ENCODE results near the gene SLC25A10. TPM values are rescaled to one million over a fixed set of nuclear protein-coding genes. Genes with fewer than 3 reads are reported as not detected.

SLC25A10 gene
- total RNA-seq, 1 experiment from 2014 or later: 46.8 TPM

GRCh38 chr17:81681672-81682071, 30.4 kb upstream of the SLC25A10 start:
- no TSS peak for BruUV-seq (replicated peaks)
- POLR2A ChIA-PET (ENCODE audit: low non-redundant PET): no interaction called here
- Histone ChIP-seq H3K4me3 (ENCODE audit: low read depth, low read length, poor library complexity, severe bottlenecking) (peak overlapping the region; percentile 93), H3K27me3 (replicated peaks; ENCODE audit: insufficient read depth, low read depth, low read length, poor library complexity) (no peaks in the 10 kb centered on the region), H3K9me3 (ENCODE audit: low read depth, low read length, poor library complexity, severe bottlenecking) (no peaks in the 10 kb centered on the region), H3K4me1 (ENCODE audit: insufficient read depth, low read length, poor library complexity, severe bottlenecking) (peaks cover 25% of the 10 kb centered on the region), H3K36me3 (ENCODE audit: insufficient read depth, low read length, poor library complexity, severe bottlenecking) (peaks cover 11% of the 10 kb centered on the region), H3K27ac (ENCODE audit: low read depth, low read length, poor library complexity, severe bottlenecking) (peak overlapping the region; percentile 90)
- intact Hi-C loops (cut with micrococcal nuclease; ENCODE audit: unreplicated experiment): no loop called here
- peak; percentile 79 for DNase-seq (ENCODE audit: low spot score)
- CTCF ChIA-PET: no interaction called here
- TF ChIP-seq CTCF (conservative IDR thresholded peaks at IDR 0.05; ENCODE audit: low read depth, low read length) (no peak), EZH2 (IDR thresholded peaks at IDR 0.05; ENCODE audit: borderline replicate concordance, low read depth, low read length, poor library complexity, severe bottlenecking) (no peak)

GRCh38 chr17:81682565-81683207, 29.4 kb upstream of the SLC25A10 start:
- no peak for TF ChIP-seq CTCF (conservative IDR thresholded peaks at IDR 0.05; ENCODE audit: low read depth, low read length)
- no peak for TF ChIP-seq EZH2 (IDR thresholded peaks at IDR 0.05; ENCODE audit: borderline replicate concordance, low read depth, low read length, poor library complexity, severe bottlenecking)
- no TSS peak for BruUV-seq (replicated peaks)
- H3K27me3 ChIP-seq (replicated peaks; ENCODE audit: insufficient read depth, low read depth, low read length, poor library complexity): no peaks in the 10 kb centered on the region
- intact Hi-C loops (cut with micrococcal nuclease; ENCODE audit: unreplicated experiment): no loop called here
- H3K9me3 ChIP-seq (ENCODE audit: low read depth, low read length, poor library complexity, severe bottlenecking): no peaks in the 10 kb centered on the region
- H3K27ac ChIP-seq (ENCODE audit: low read depth, low read length, poor library complexity, severe bottlenecking): peak overlapping the region; percentile 90
- H3K4me1 ChIP-seq (ENCODE audit: insufficient read depth, low read length, poor library complexity, severe bottlenecking): peaks cover 25% of the 10 kb centered on the region
- CTCF ChIA-PET: no interaction called here
- peak; percentile 46 for DNase-seq (ENCODE audit: low spot score)
- H3K4me3 ChIP-seq (ENCODE audit: low read depth, low read length, poor library complexity, severe bottlenecking): peak overlapping the region; percentile 93
- H3K36me3 ChIP-seq (ENCODE audit: insufficient read depth, low read length, poor library complexity, severe bottlenecking): peaks cover 21% of the 10 kb centered on the region
- POLR2A ChIA-PET (ENCODE audit: low non-redundant PET): no interaction called here

- ChIA-PET CTCF (interaction anchor here (1.0 kb wide), 1 partner anchor 11 kb away, joined by 3 read pairs; no protein-coding TSS in a partner anchor), POLR2A (ENCODE audit: low non-redundant PET) (no interaction called here)
- H3K4me3 ChIP-seq (ENCODE audit: low read depth, low read length, poor library complexity, severe bottlenecking): peak overlapping the region; percentile 93
- DNase-seq (ENCODE audit: low spot score): no peak
- peaks cover 26% of the 10 kb centered on the region for H3K36me3 ChIP-seq (ENCODE audit: insufficient read depth, low read length, poor library complexity, severe bottlenecking)
- intact Hi-C loops (cut with micrococcal nuclease; ENCODE audit: unreplicated experiment): no loop called here
- peak overlapping the region; percentile 90 for H3K27ac ChIP-seq (ENCODE audit: low read depth, low read length, poor library complexity, severe bottlenecking)
- H3K4me1 ChIP-seq (ENCODE audit: insufficient read depth, low read length, poor library complexity, severe bottlenecking): peaks cover 25% of the 10 kb centered on the region
- no peaks in the 10 kb centered on the region for H3K27me3 ChIP-seq (replicated peaks; ENCODE audit: insufficient read depth, low read depth, low read length, poor library complexity)
- H3K9me3 ChIP-seq (ENCODE audit: low read depth, low read length, poor library complexity, severe bottlenecking): no peaks in the 10 kb centered on the region
- BruUV-seq (replicated peaks): no TSS peak
- TF ChIP-seq CTCF (conservative IDR thresholded peaks at IDR 0.05; ENCODE audit: low read depth, low read length) (no peak), EZH2 (IDR thresholded peaks at IDR 0.05; ENCODE audit: borderline replicate concordance, low read depth, low read length, poor library complexity, severe bottlenecking) (no peak)
Observed at GRCh38 chr17:81683208-81683583, 28.9 kb upstream of the SLC25A10 start.

All from A673 (cell line).